ENCODE results near the gene PPFIA3.

Gene PPFIA3

DNA sequence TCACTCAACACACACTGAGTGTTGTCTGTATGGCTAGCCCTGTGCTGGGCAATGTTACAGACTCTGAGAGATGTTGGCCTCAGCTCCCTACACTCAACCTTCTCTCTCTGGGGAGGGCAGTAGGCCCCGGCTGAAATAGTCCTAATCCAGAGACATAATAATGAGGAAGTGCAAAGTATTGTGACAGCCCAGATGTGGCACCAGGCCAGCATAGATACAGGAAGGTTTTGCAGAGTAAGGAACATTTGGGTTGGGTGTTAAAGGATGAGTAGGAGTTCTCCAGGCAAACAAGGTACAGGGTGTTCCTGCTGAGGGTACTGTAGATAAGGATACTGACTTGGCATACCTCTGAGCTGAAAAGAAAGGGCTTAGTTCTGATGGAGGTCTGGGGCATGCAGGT is 2.8 kb upstream of the PPFIA3 start:
- TF ChIP-seq, protein P1, sequence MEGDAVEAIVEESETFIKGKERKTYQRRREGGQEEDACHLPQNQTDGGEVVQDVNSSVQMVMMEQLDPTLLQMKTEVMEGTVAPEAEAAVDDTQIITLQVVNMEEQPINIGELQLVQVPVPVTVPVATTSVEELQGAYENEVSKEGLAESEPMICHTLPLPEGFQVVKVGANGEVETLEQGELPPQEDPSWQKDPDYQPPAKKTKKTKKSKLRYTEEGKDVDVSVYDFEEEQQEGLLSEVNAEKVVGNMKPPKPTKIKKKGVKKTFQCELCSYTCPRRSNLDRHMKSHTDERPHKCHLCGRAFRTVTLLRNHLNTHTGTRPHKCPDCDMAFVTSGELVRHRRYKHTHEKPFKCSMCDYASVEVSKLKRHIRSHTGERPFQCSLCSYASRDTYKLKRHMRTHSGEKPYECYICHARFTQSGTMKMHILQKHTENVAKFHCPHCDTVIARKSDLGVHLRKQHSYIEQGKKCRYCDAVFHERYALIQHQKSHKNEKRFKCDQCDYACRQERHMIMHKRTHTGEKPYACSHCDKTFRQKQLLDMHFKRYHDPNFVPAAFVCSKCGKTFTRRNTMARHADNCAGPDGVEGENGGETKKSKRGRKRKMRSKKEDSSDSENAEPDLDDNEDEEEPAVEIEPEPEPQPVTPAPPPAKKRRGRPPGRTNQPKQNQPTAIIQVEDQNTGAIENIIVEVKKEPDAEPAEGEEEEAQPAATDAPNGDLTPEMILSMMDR (IDR thresholded peaks at IDR 0.05; ENCODE audit: low read length): no peak
- TF ChIP-seq EZH2phosphoT487 (IDR thresholded peaks at IDR 0.05; ENCODE audit: low read length): no peak
- TF ChIP-seq EZH2 (optimal IDR thresholded peaks at IDR 0.05; ENCODE audit: low read depth, low read length): no peak
- no peak for DNase-seq
- H3K9me2 ChIP-seq (replicated peaks; ENCODE audit: insufficient read depth, low read length): no peaks in the 10 kb centered on the region
- no peaks in the 10 kb centered on the region for H3K9me3 ChIP-seq (replicated peaks; ENCODE audit: insufficient read depth, low read length)
- H3K27me3 ChIP-seq (replicated peaks; ENCODE audit: insufficient read depth, low read length): peaks cover 19% of the 10 kb centered on the region
- no peak overlapping the region for H2AFZ ChIP-seq (ENCODE audit: low read length)
- H3K27ac ChIP-seq (ENCODE audit: low read length): no peak overlapping the region
- no peaks in the 10 kb centered on the region for H3K36me3 ChIP-seq (replicated peaks; ENCODE audit: insufficient read depth, low read length)
- H3K79me2 ChIP-seq (ENCODE audit: low read length): no peaks in the 10 kb centered on the region
- H3K9ac ChIP-seq (ENCODE audit: low read length): no peak overlapping the region
- peaks cover 10% of the 10 kb centered on the region for H3K4me1 ChIP-seq (ENCODE audit: low read length)
- no peaks in the 10 kb centered on the region for H4K20me1 ChIP-seq (ENCODE audit: insufficient read depth, low read length)
- H3K4me2 ChIP-seq (ENCODE audit: low read depth, low read length): no peak overlapping the region
- 0 out of 2 replicates have a peak, but pooled peaks cover 4% of the 10 kb centered on the region for H3F3A ChIP-seq (ENCODE audit: insufficient read depth, low read length)
- no peak overlapping the region for H3K4me3 ChIP-seq (ENCODE audit: low read length)

DNA sequence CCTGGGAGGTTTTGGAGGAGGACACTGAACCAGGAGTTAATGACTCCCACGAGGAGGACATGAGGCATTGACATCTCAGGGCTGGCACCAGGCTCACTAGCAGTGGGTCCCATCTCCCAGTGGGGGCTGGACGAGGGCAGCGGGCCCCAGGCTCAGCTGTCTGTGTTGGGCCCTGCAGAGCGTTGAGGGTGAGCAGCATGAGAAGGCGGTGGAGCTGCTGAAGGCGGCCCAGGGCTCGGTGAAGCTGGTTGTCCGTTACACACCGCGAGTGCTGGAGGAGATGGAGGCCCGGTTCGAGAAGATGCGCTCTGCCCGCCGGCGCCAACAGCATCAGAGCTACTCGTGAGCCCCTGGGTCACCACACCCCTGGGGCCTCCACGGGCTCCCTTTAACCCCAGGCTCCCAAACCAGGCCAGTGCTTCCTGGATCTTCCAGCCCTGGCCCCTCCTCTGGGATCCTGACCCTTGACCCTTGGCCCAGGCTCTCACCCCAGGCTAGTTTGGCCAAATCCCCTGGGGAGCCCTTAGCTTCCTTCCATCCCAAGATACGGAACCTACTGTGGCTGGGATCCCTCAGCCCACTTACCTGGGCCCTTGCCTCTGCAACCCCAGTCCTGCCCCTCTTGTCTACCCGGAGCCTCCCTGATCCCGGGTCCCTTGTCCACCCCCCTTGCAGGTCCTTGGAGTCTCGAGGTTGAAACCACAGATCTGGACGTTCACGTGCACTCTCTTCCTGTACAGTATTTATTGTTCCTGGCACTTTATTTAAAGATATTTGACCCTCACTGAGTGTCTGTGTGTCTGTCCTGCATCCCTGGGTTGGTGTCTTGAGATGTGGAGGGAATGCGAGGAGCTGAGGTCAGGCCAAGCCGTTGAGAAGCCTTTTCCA is 1.4 kb upstream of the PPFIA3 start:
- Histone ChIP-seq H3K79me2 (ENCODE audit: low read length) (no peaks in the 10 kb centered on the region), H3K4me3 (ENCODE audit: low read length) (peak overlapping the region; percentile 86), H3K36me3 (replicated peaks; ENCODE audit: insufficient read depth, low read length) (no peaks in the 10 kb centered on the region), H3K4me2 (ENCODE audit: low read depth, low read length) (peak overlapping the region; percentile 100), H3K9me3 (replicated peaks; ENCODE audit: insufficient read depth, low read length) (no peaks in the 10 kb centered on the region), H3K9me2 (replicated peaks; ENCODE audit: insufficient read depth, low read length) (no peaks in the 10 kb centered on the region), H3K4me1 (ENCODE audit: low read length) (peaks cover 10% of the 10 kb centered on the region), H3F3A (ENCODE audit: insufficient read depth, low read length) (0 out of 2 replicates have a peak, but pooled peaks cover 4% of the 10 kb centered on the region), H3K27ac (ENCODE audit: low read length) (peak overlapping the region; percentile 75; the same call in 1 of the 2 replicates), H2AFZ (ENCODE audit: low read length) (peak overlapping the region; percentile 94), H4K20me1 (ENCODE audit: insufficient read depth, low read length) (no peaks in the 10 kb centered on the region), H3K9ac (ENCODE audit: low read length) (peak overlapping the region; percentile 93), H3K27me3 (replicated peaks; ENCODE audit: insufficient read depth, low read length) (peaks cover 24% of the 10 kb centered on the region)
- TF ChIP-seq EZH2phosphoT487 (IDR thresholded peaks at IDR 0.05; ENCODE audit: low read length): no peak
- TF ChIP-seq, protein P1 (IDR thresholded peaks at IDR 0.05; ENCODE audit: low read length): no peak
- TF ChIP-seq EZH2 (optimal IDR thresholded peaks at IDR 0.05; ENCODE audit: low read depth, low read length): no peak
- no peak for DNase-seq

DNA sequence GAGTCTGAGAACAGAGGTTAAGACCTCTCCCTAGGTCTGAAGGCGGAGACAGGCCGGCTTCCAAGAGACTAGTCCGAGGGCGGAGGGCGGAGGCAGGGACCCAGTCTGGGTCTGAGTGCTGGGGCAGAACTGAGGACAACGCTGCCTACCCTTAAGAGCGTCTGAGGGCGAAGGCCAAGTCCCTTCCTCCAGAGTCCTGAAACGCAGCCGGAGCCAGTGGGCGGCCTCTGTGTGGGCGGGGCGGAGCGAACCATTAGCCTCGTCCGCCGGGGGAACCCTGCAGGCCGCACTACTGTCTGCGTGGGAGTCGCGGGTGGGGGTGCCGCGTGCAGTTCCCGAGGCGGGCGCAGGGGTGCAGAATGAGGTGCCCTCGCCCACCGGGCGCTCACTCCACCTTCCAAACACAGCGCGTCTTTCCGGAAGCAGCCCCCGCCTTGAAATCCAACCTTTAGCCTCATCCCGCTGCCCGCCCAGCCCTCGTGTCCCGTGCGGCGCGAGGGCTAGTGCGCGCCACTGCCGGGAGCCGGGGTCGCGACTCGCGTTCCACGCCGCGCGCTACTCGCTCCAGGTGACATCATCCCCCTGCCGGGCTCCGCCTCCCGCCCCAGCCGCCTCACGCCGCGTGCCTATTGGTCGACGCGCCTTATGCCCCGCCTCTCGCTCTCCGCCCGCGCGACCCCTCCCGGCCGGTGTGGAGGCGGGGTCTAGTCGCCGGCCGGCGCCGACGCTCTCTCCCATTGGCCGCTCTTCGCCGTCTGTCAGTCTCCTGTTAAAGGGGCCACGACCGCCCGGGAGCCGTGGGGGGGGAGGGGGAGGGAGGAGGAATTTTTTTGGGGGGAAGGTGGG is 556 bp upstream of the PPFIA3 start, which contains the start of gene C19orf73:
C19orf73 (minus strand) TSS at position 579 of the 846 bp plus-strand sequence; CDS start at position 458, 121 bp downstream.
- peaks cover 24% of the 10 kb centered on the region for H3K27me3 ChIP-seq (replicated peaks; ENCODE audit: insufficient read depth, low read length)
- H3K9me3 ChIP-seq (replicated peaks; ENCODE audit: insufficient read depth, low read length): no peaks in the 10 kb centered on the region
- peaks cover 10% of the 10 kb centered on the region for H3K4me1 ChIP-seq (ENCODE audit: low read length)
- peak within 1 kb of the TSS; percentile 100 for H3K4me2 ChIP-seq (ENCODE audit: low read depth, low read length)
- peak within 1 kb of the TSS; percentile 86 for H3K4me3 ChIP-seq (ENCODE audit: low read length)
- H4K20me1 ChIP-seq (ENCODE audit: insufficient read depth, low read length): no peaks in the 10 kb centered on the region
- H3F3A ChIP-seq (ENCODE audit: insufficient read depth, low read length): 0 out of 2 replicates have a peak, but pooled peaks cover 4% of the 10 kb centered on the region
- no peak for TF ChIP-seq EZH2phosphoT487 (IDR thresholded peaks at IDR 0.05; ENCODE audit: low read length)
- no peak for TF ChIP-seq EZH2 (optimal IDR thresholded peaks at IDR 0.05; ENCODE audit: low read depth, low read length)
- TF ChIP-seq, protein P1 (IDR thresholded peaks at IDR 0.05; ENCODE audit: low read length): no peak
- peak within 1 kb of the TSS; percentile 93 for H3K9ac ChIP-seq (ENCODE audit: low read length)
- H3K36me3 ChIP-seq (replicated peaks; ENCODE audit: insufficient read depth, low read length): no peaks in the 10 kb centered on the region
- H3K27ac ChIP-seq (ENCODE audit: low read length): peak within 1 kb of the TSS; percentile 75; the same call in 1 of the 2 replicates
- peak; percentile 93 for DNase-seq
- peak within 1 kb of the TSS; percentile 94 for H2AFZ ChIP-seq (ENCODE audit: low read length)
- H3K9me2 ChIP-seq (replicated peaks; ENCODE audit: insufficient read depth, low read length): no peaks in the 10 kb centered on the region
- H3K79me2 ChIP-seq (ENCODE audit: low read length): no peaks in the 10 kb centered on the region
